Loucy (cell line): ENCODE measurements around the gene CMTM3.

Experiments used
- H2AFZ ChIP-seq: fragments of 200-600 bp; sonication (generic); 2 replicates; pipeline ENCODE4 v1.6.0; 2016; ENCODE audit warnings: antibody characterized with exemption, mild to moderate bottlenecking, low read length, moderate library complexity
- H3F3A ChIP-seq: fragments of 200-600 bp; 2 replicates; pipeline ENCODE4 v1.6.0; 2016; ENCODE audit warnings: antibody characterized with exemption, low read depth, mild to moderate bottlenecking
- H3K27me3 ChIP-seq: fragments of 200-600 bp; sonication (generic); 2 replicates; pipeline ENCODE4 v1.6.1; 2014; ENCODE audit warnings: low read length, mild to moderate bottlenecking; ENCODE audit not compliant: insufficient read depth, poor library complexity, severe bottlenecking
- H3K36me3 ChIP-seq: fragments of 200-600 bp; sonication (generic); 2 replicates; pipeline ENCODE4 v1.6.1; 2016; ENCODE audit warnings: low read length; ENCODE audit not compliant: insufficient read depth
- H3K4me1 ChIP-seq: fragments of 200-600 bp; sonication (generic); 2 replicates; pipeline ENCODE4 v1.5.1; 2014; ENCODE audit warnings: low read length, mild to moderate bottlenecking; ENCODE audit not compliant: insufficient read depth, poor library complexity, severe bottlenecking
- H3K4me2 ChIP-seq: fragments of 200-600 bp; sonication (generic); 2 replicates; pipeline ENCODE4 v1.6.0; 2014; ENCODE audit warnings: antibody characterized with exemption, low read length, low read depth, mild to moderate bottlenecking; ENCODE audit not compliant: poor library complexity, severe bottlenecking
- H3K4me3 ChIP-seq: fragments of 200-600 bp; sonication (generic); 2 replicates; pipeline ENCODE4 v1.5.1; 2014; ENCODE audit warnings: low read length, mild to moderate bottlenecking, mixed read lengths; ENCODE audit not compliant: poor library complexity, severe bottlenecking
- H3K79me2 ChIP-seq: fragments of 200-600 bp; sonication (generic); 2 replicates; pipeline ENCODE4 v1.6.1; 2014; ENCODE audit warnings: low read length; ENCODE audit not compliant: insufficient read depth
- H3K9ac ChIP-seq: fragments of 200-600 bp; sonication (generic); 2 replicates; pipeline ENCODE4 v1.6.0; 2014; ENCODE audit warnings: mild to moderate bottlenecking, low read depth, low read length, moderate library complexity; ENCODE audit not compliant: poor library complexity, severe bottlenecking
- H3K9me2 ChIP-seq: fragments of 200-600 bp; sonication (generic); replicated peaks from 2 replicates; pipeline ENCODE4 v1.6.1; 2016; ENCODE audit warnings: low read depth, low read length, mixed read lengths
- H3K9me3 ChIP-seq: fragments of 200-600 bp; sonication (generic); 2 replicates; pipeline ENCODE4 v1.6.1; 2014; ENCODE audit warnings: mild to moderate bottlenecking, antibody characterized with exemption, low read length, low read depth; ENCODE audit not compliant: insufficient read depth
- H4K20me1 ChIP-seq: fragments of 200-600 bp; sonication (generic); 2 replicates; pipeline ENCODE4 v1.6.0; 2014; ENCODE audit warnings: antibody characterized with exemption, low read length, mild to moderate bottlenecking; ENCODE audit not compliant: insufficient read depth, poor library complexity, severe bottlenecking
- EZH2phosphoT487 ChIP-seq: fragments of 200-600 bp; IDR thresholded peaks from 2 replicates; pipeline ENCODE4 v1.6.1; 2018; ENCODE audit warnings: antibody characterized with exemption, mild to moderate bottlenecking, moderate library complexity, borderline replicate concordance
- TF ChIP-seq, protein P1 (sequence below): fragments of 200-600 bp; sonication (generic); conservative IDR thresholded peaks from 2 replicates; pipeline ENCODE4 v1.5.1; 2014; ENCODE audit warnings: mild to moderate bottlenecking, antibody characterized with exemption, low read length

The CMTM3 gene

DNA sequence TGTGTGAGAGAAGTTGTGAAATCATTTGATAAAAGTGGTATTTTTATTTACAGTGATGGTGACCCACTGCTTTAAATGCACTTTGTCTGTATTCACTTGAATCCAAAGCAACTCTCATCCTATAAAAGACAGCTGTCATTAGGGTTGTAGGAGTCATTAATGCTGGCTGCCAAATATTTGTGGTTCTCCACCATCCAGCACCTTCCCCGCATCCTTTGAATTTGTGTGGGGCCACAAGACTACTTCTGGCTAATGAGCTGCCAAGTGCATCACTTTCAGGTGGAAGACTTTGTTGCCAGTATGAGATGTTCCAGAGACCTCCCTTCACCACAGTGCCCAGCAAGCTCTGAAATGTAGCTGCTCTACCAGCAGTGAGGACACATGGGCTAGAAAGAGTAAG lies 43.4 kb downstream of the CMTM3 start:
- no peak overlapping the region for H3K4me2 ChIP-seq
- no peak overlapping the region for H3K9ac ChIP-seq
- no peaks in the 10 kb centered on the region for H3F3A ChIP-seq
- no peaks in the 10 kb centered on the region for H3K9me3 ChIP-seq
- H3K9me2 ChIP-seq: no peaks in the 10 kb centered on the region
- no peak for TF ChIP-seq EZH2phosphoT487
- TF ChIP-seq, protein P1, sequence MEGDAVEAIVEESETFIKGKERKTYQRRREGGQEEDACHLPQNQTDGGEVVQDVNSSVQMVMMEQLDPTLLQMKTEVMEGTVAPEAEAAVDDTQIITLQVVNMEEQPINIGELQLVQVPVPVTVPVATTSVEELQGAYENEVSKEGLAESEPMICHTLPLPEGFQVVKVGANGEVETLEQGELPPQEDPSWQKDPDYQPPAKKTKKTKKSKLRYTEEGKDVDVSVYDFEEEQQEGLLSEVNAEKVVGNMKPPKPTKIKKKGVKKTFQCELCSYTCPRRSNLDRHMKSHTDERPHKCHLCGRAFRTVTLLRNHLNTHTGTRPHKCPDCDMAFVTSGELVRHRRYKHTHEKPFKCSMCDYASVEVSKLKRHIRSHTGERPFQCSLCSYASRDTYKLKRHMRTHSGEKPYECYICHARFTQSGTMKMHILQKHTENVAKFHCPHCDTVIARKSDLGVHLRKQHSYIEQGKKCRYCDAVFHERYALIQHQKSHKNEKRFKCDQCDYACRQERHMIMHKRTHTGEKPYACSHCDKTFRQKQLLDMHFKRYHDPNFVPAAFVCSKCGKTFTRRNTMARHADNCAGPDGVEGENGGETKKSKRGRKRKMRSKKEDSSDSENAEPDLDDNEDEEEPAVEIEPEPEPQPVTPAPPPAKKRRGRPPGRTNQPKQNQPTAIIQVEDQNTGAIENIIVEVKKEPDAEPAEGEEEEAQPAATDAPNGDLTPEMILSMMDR: no peak
- no peak overlapping the region for H3K4me3 ChIP-seq
- no peak overlapping the region for H2AFZ ChIP-seq
- H3K27me3 ChIP-seq: no peaks in the 10 kb centered on the region
- no peaks in the 10 kb centered on the region for H3K79me2 ChIP-seq
- H3K4me1 ChIP-seq: peaks cover 10% of the 10 kb centered on the region
- no peaks in the 10 kb centered on the region for H3K36me3 ChIP-seq
- H4K20me1 ChIP-seq: no peaks in the 10 kb centered on the region

DNA sequence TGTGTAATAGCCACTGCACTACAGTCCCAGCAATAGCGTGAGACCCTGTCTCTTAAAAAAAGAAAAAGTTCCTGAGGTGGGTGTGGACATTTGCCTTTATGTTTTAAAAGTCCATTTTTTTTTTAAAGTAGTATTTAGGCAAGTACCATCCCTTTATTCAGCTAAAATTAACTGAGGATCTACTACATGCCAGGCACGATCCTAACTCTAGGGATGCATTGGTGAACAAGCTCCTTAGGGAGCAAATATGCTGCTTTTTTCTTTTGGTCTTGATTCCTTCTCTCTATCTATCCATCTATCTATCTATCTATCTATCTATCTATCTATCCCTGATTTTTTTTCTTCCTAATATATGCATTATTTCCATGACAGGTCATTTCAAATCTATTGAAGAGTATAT lies 44.7 kb downstream of the CMTM3 start:
- Histone ChIP-seq H3K4me1 (peaks cover 10% of the 10 kb centered on the region), H3K79me2 (no peaks in the 10 kb centered on the region)
- TF ChIP-seq, protein P1: no peak
- TF ChIP-seq EZH2phosphoT487: no peak

DNA sequence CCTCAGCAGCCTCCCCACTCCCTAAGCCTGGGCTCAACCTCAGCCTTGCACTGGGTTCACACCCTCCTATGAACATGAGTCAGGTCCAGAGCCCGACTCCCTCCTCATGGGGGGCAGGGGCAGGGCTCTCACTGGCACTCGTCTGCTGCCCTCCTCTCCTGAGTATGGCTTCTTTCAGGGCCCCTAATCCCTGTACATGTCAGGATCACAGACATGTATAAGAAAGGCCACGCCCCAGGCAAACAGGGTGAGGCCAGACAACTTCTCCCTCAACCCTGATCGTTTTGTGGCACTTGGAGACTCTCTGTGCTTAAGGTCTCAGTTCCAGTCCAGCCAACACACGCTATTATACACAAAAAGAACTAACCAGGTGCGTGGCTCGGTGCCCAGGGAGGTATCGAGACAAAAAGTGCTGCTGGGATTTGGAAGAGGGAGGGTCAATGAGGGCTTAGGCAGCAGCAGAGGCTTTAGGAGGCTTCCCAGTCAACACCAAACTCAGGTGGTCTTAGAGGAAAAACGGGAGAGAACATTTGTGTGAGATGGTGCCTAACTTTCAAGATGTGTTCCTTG lies 45.2 kb downstream of the CMTM3 start:
- H3K9me2 ChIP-seq: no peaks in the 10 kb centered on the region
- no peak overlapping the region for H3K4me2 ChIP-seq
- H3F3A ChIP-seq: no peaks in the 10 kb centered on the region
- no peak overlapping the region for H3K4me3 ChIP-seq
- no peak overlapping the region for H3K9ac ChIP-seq
- TF ChIP-seq, protein P1: no peak
- no peak for TF ChIP-seq EZH2phosphoT487
- H4K20me1 ChIP-seq: no peaks in the 10 kb centered on the region
- no peaks in the 10 kb centered on the region for H3K9me3 ChIP-seq
- H3K4me1 ChIP-seq: peaks cover 10% of the 10 kb centered on the region
- no peak overlapping the region; the same call in 1 of the 2 replicates for H2AFZ ChIP-seq
- H3K36me3 ChIP-seq: no peaks in the 10 kb centered on the region
- H3K27me3 ChIP-seq: no peaks in the 10 kb centered on the region
- no peaks in the 10 kb centered on the region for H3K79me2 ChIP-seq

More for the DNA sequence above, 44.7 kb downstream of the CMTM3 start:
- Histone ChIP-seq H3K27me3 (no peaks in the 10 kb centered on the region), H3K36me3 (no peaks in the 10 kb centered on the region), H3K4me2 (no peak overlapping the region), H4K20me1 (no peaks in the 10 kb centered on the region), H3K9ac (no peak overlapping the region), H3K9me3 (no peaks in the 10 kb centered on the region), H2AFZ (no peak overlapping the region), H3K4me3 (no peak overlapping the region), H3F3A (no peaks in the 10 kb centered on the region), H3K9me2 (no peaks in the 10 kb centered on the region)
